ENCODE results near the gene SLC49A3. TPM values are rescaled to one million over a fixed set of nuclear protein-coding genes. Genes with fewer than 3 reads are reported as not detected.

Gene SLC49A3
- total RNA-seq, 1 experiment from 2014 or later, result not detected

DNA sequence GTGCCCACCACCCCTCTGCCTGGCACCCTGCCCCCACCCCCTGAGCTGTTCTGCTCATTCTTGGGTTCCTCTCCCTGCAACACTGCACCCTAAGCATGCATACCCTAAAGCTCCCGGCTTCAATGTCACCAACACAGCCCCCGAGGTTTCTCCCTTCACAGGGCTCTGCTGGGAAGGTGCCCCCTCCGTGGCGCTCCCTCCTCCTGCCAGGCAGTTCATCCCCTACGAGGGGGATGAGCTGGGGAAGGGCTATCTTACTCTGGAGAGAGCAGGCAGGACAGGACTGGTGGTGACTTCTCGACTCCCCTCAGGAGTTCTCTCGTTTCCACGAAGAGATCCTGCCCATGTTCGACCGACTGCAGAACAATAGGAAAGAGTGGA lies 21.4 kb downstream of the SLC49A3 start:
- Histone ChIP-seq H3K27me3 (ENCODE audit: low read length) (no peaks in the 10 kb centered on the region), H3K79me2 (ENCODE audit: low read length) (no peaks in the 10 kb centered on the region), H3K9me3 (ENCODE audit: low read length) (no peaks in the 10 kb centered on the region), H3K4me2 (ENCODE audit: low read length) (no peak overlapping the region), H3K9ac (ENCODE audit: low read length) (no peak overlapping the region), H3K4me1 (ENCODE audit: insufficient read depth, low read length) (no peaks in the 10 kb centered on the region), H3F3A (ENCODE audit: low read length, unreplicated experiment) (no peaks in the 10 kb centered on the region), H2AFZ (ENCODE audit: low read length) (no peak overlapping the region), H3K36me3 (ENCODE audit: low read depth, low read length) (peaks cover 11% of the 10 kb centered on the region; the same call in 1 of the 2 replicates), H4K20me1 (ENCODE audit: low read length) (no peaks in the 10 kb centered on the region), H3K27ac (ENCODE audit: low read length) (no peak overlapping the region), H3K4me3 (ENCODE audit: low read length) (no peak overlapping the region), H3K9me2 (replicated peaks; ENCODE audit: low read length) (no peaks in the 10 kb centered on the region)
- TF ChIP-seq, protein P1, sequence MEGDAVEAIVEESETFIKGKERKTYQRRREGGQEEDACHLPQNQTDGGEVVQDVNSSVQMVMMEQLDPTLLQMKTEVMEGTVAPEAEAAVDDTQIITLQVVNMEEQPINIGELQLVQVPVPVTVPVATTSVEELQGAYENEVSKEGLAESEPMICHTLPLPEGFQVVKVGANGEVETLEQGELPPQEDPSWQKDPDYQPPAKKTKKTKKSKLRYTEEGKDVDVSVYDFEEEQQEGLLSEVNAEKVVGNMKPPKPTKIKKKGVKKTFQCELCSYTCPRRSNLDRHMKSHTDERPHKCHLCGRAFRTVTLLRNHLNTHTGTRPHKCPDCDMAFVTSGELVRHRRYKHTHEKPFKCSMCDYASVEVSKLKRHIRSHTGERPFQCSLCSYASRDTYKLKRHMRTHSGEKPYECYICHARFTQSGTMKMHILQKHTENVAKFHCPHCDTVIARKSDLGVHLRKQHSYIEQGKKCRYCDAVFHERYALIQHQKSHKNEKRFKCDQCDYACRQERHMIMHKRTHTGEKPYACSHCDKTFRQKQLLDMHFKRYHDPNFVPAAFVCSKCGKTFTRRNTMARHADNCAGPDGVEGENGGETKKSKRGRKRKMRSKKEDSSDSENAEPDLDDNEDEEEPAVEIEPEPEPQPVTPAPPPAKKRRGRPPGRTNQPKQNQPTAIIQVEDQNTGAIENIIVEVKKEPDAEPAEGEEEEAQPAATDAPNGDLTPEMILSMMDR (conservative IDR thresholded peaks at IDR 0.05; ENCODE audit: low read depth, low read length), result no peak
- no peak for TF ChIP-seq EZH2phosphoT487 (IDR thresholded peaks at IDR 0.05; ENCODE audit: borderline replicate concordance, low read length)
- no peak for TF ChIP-seq EZH2 (IDR thresholded peaks at IDR 0.05; ENCODE audit: low read length, unreplicated experiment)
- ChIA-PET POLR2A (ENCODE audit: unreplicated experiment) (no interaction called here), CTCF (no interaction called here)
- ATAC-seq (peak; percentile 27), DNase-seq (no peak)
- no TSS peak for BruUV-seq (replicated peaks)
- intact Hi-C loops (cut with micrococcal nuclease), result no loop called here

DNA sequence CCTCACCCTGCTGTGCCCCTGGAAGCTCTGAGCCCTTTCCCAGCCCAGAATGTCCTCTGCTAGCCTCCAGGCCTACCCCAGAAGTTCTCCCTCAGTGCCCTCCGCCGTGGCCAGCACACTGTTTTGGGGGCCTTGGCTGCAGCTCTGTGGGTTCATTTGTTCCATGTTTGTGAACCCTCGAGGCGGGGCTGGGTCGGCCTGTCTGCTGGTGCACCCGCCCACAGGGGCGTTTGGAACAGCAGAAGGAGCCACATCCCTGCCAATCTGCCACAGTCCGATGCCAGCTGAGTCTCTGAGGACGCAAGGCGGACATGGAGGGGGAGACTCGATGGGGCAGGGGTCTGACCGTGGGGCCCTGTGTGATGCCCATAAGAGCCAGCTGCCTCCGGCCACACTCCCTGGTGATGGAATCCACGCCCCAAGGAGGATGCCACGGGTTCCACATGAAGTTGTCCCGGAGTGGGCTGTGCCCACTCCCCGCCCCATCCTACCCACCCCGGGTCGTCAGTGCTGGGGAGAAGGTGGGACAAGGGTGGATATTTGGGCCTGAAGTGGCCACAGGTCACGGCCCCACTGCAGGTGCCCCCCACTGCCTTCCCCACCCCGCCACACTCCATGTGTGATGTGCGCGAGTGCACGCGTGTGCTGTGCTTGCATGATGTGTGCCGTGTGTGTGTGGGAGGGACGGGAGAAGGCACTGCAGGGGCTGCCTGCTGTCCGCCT lies 22.0 kb downstream of the SLC49A3 start:
- no TSS peak for BruUV-seq (replicated peaks)
- H3F3A ChIP-seq (ENCODE audit: low read length, unreplicated experiment), result no peaks in the 10 kb centered on the region
- H3K27ac ChIP-seq (ENCODE audit: low read length), result no peak overlapping the region
- POLR2A ChIA-PET (ENCODE audit: unreplicated experiment), result no interaction called here
- no peak for DNase-seq
- TF ChIP-seq EZH2phosphoT487 (IDR thresholded peaks at IDR 0.05; ENCODE audit: borderline replicate concordance, low read length), result no peak
- no peak for TF ChIP-seq EZH2 (IDR thresholded peaks at IDR 0.05; ENCODE audit: low read length, unreplicated experiment)
- TF ChIP-seq, protein P1 (conservative IDR thresholded peaks at IDR 0.05; ENCODE audit: low read depth, low read length), result no peak
- intact Hi-C loops (cut with micrococcal nuclease), result no loop called here
- no peak overlapping the region for H3K9ac ChIP-seq (ENCODE audit: low read length)
- H2AFZ ChIP-seq (ENCODE audit: low read length), result no peak overlapping the region
- H3K4me3 ChIP-seq (ENCODE audit: low read length), result no peak overlapping the region
- no peaks in the 10 kb centered on the region for H3K27me3 ChIP-seq (ENCODE audit: low read length)
- peaks cover 5% of the 10 kb centered on the region; the same call in 1 of the 2 replicates for H3K36me3 ChIP-seq (ENCODE audit: low read depth, low read length)
- no peaks in the 10 kb centered on the region for H3K9me2 ChIP-seq (replicated peaks; ENCODE audit: low read length)
- no peaks in the 10 kb centered on the region for H3K4me1 ChIP-seq (ENCODE audit: insufficient read depth, low read length)
- H3K9me3 ChIP-seq (ENCODE audit: low read length), result no peaks in the 10 kb centered on the region
- H4K20me1 ChIP-seq (ENCODE audit: low read length), result no peaks in the 10 kb centered on the region
- H3K4me2 ChIP-seq (ENCODE audit: low read length), result no peak overlapping the region
- H3K79me2 ChIP-seq (ENCODE audit: low read length), result no peaks in the 10 kb centered on the region
- CTCF ChIA-PET, result no interaction called here
- no peak for ATAC-seq

DNA sequence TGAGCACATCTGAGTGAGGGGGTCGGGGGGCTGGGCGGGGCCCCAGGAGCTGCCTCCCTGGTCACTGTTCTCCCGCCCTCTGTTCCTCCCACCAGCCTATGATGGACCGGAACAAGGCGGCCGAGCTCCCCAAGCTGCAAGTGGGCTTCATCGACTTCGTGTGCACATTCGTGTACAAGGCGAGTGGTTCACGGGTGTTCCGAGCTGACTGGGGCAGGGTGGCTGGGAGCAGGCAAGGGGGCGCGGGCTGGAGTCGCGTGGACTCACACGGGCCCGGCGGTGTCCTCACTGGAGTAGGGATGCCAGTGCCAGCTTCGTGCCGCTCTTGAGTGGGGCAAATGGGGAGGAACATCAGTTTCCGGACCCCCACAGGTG lies 22.5 kb downstream of the SLC49A3 start:
- intact Hi-C loops (cut with micrococcal nuclease), result no loop called here
- no peak overlapping the region for H3K27ac ChIP-seq (ENCODE audit: low read length)
- BruUV-seq (replicated peaks), result no TSS peak
- H3F3A ChIP-seq (ENCODE audit: low read length, unreplicated experiment), result no peaks in the 10 kb centered on the region
- no peak for TF ChIP-seq EZH2phosphoT487 (IDR thresholded peaks at IDR 0.05; ENCODE audit: borderline replicate concordance, low read length)
- no peak for TF ChIP-seq EZH2 (IDR thresholded peaks at IDR 0.05; ENCODE audit: low read length, unreplicated experiment)
- TF ChIP-seq, protein P1 (conservative IDR thresholded peaks at IDR 0.05; ENCODE audit: low read depth, low read length), result no peak
- no peaks in the 10 kb centered on the region for H3K4me1 ChIP-seq (ENCODE audit: insufficient read depth, low read length)
- no peaks in the 10 kb centered on the region for H4K20me1 ChIP-seq (ENCODE audit: low read length)
- no peaks in the 10 kb centered on the region for H3K27me3 ChIP-seq (ENCODE audit: low read length)
- no peaks in the 10 kb centered on the region for H3K9me3 ChIP-seq (ENCODE audit: low read length)
- DNase-seq, result no peak
- H3K4me3 ChIP-seq (ENCODE audit: low read length), result no peak overlapping the region
- no peaks in the 10 kb centered on the region for H3K9me2 ChIP-seq (replicated peaks; ENCODE audit: low read length)
- no peak overlapping the region for H3K9ac ChIP-seq (ENCODE audit: low read length)
- H2AFZ ChIP-seq (ENCODE audit: low read length), result no peak overlapping the region
- ATAC-seq, result no peak
- POLR2A ChIA-PET (ENCODE audit: unreplicated experiment), result no interaction called here
- no peaks in the 10 kb centered on the region for H3K79me2 ChIP-seq (ENCODE audit: low read length)
- no peaks in the 10 kb centered on the region; the same call in 1 of the 2 replicates for H3K36me3 ChIP-seq (ENCODE audit: low read depth, low read length)
- CTCF ChIA-PET, result no interaction called here
- no peak overlapping the region for H3K4me2 ChIP-seq (ENCODE audit: low read length)
